GM18868 (cell line): ENCODE results near the gene BAK1.
"Not testable (repeated sequence)": the region's sequence is repeated elsewhere in the genome, so short reads cannot be mapped to it uniquely, and the experiment has no call there.

ENCODE experiments used
- ATAC-seq: cut with Tn5 transposase; IDR thresholded peaks from one replicate; pipeline ENCODE4 v1.9.1; 2021; ENCODE audit warnings: mild to moderate bottlenecking, moderate library complexity; ENCODE audit not compliant: unreplicated experiment

The BAK1 gene

DNA sequence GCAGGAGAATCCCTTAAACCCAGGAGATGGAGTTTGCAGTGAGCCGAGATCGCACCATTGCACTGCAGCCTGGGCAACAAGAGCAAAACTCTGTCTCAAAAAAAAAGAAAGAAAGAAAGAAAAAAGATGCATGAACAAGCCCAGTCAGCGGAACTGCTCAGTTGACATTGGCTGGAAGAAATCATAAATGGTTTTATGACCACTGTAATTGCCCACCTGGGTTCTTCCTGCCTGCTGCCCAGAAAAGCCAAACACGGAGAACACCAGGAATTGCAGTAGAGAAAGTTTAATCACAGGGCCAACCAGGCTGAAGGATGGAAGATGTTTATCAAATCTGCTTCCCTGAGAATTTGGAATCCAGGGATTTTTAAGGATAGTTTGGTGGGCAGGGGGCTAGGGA is 22.7 kb downstream of the BAK1 start:
- ATAC-seq: no peak

DNA sequence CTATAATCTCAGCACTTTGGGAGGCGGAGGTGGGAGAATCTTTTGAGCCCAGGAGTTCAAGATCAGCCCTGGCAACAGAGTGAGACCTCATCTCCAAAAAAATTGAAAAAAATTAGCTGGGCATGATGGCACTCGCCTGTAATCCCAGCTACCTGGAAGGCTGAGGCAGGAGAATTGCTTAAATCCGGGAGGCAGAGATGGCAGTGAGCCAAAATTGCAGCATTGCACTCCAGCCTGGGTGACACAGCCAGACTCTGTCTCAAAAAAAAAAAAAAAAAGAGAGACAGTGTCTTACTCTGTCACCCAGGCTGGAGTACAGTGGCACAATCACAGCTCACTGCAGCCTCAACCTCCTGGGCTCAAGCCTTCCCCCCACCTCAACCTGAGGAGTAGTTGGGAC is 27.2 kb downstream of the BAK1 start:
- not testable (repeated sequence) for ATAC-seq

DNA sequence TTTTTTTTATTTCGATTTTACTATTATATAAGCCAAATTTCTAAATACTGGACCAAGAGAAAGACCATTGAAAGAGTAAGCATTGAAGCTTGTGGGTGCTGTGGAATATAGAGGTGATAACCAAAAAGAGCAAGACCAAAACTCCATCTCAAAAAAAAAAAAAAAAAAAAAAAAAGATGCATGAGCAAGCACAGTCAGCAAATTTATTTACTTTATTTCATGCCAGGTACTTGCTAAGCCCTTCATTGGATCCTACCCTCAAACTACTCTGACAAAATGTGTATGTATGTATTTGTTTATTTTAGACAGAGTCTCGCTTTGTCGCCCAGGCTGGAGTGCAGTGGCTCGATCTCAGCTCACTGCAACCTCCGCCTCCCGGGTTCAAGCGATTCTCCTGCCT is 27.8 kb downstream of the BAK1 start:
- no peak for ATAC-seq

DNA sequence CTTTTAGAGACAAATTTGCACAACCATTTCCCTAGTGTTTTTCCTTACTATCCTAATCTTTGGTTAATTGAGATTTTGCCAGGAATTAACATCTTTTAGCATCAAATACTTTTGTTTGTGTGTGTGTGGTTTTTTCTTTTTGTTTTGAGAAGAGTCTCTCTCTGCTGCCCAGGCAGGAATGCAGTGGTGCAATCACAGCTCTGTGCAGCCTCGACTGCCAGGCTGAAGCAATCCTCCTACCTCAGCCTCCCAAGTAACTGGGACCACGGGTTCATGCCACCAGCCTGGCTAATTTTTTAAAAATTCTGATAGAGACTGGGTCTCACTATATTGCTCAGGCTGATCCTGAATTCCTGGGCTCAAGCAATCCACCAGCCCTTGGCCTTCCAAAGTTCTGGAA is 28.5 kb downstream of the BAK1 start:
- no peak for ATAC-seq

DNA sequence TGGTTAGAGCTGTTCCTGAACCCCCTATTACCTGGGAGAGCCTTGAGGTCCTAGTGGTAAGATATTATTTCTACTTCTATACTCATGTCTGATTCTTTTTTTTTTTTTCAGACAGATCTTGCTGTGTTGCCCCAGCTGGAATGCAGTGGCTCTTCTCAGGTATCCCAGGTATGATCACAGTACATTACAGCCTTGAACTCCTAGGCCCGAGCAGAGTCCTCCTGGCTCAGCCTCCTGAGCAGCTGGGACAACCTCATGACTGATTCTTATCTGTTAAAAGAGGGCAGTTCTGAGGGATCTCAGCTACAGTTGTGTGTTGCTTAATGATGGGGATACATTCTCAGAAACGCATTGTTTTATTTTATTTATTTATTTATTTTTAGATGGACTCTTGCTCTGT is 30.2 kb downstream of the BAK1 start:
- ATAC-seq: no peak

DNA sequence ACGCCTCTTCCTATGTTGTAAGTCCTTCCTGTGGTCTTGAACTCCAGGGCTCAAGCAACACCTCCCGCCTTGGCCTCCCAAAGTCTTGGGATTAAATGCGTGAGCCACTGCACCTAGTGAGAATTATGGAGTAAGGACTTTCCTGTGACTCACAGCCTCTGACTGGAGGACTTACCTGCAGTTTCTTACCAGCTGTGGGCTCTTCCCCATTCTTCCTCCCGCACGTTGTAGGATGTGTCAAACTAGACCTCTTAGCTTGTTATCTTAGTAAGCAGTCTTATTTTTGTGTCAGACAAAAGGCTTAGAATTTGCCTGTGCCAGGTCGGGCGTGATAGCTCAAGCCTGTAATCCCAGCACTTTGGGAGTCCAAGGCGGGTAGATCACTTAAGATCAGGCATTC is 30.9 kb downstream of the BAK1 start:
- no peak for ATAC-seq

DNA sequence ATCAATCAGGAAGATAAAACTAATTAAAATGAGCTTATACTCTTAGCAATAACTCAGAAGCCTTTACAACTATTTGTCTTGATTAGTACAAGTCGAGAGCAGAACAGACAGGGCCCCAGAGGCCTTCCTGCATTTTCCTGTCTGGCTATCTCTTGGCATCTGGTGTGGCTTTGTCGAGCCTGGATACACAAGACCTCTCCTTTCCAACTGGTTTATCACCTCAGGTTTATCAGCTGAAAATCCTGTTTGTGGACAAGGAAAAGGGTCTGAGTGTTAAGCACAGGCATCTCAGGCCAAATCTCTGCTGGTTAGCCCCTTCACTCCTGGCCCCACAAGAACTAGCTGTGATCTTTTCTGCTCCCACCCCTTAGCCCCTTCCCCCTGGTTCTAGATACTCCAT is 32.6 kb downstream of the BAK1 start:
- ATAC-seq: no peak

DNA sequence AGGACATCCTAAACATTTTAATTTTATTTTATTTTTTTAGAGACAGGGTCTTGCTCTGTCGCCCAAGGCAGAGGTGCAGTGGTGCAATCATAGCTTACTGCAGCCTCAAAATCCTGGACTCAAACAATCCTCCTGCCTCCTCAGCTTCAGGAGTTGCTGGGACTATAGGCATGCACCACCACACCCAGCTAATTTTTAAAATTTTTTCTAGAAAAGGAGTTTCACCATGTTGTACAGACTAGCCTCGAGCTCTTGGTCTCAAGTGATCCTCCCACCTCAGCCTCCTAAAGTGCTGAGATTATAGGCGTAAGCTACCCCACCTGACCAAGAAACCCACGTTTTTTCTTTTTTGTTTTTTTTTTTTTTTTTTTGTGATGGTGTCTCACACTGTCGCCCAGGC is 33.3 kb downstream of the BAK1 start:
- no peak for ATAC-seq

DNA sequence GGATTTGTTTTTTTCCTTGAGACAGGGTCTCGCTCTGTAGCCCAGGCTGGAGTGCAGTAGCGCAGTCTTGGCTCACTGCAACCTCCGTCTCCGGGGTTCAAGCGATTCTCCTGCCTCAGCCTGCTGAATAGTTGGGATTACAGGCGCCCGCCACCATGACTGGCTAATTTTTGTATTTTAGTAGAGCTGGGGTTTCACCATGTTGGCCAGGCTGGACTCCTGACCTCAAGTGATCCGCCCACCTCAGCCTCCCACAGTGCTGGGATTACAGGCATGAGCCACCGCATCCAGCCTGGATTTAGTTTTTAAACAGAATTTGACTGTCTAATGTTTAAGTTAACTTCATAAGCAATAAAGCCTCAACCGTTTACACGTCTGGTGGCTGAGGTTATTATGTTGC is 34.8 kb downstream of the BAK1 start:
- ATAC-seq: not testable (repeated sequence)

DNA sequence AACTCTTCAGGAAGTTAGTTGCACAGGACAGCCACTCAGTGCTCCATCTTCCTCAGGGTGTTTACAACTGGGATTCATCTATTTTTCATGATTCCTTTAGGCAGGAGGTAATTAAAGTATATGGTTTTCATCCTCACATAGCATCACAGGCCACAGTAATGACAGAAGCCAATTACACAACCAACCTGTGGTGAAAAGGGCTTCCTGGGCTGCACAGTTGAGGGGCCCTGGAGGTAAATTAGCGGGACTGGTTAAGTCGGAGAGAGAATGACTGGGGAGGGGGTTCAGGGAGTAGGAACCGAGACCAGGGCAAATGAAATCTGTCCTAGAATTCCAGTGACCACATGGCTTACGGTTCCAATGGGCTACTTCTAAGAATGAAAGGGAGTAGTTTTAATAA is 37.0 kb downstream of the BAK1 start:
- no peak for ATAC-seq

DNA sequence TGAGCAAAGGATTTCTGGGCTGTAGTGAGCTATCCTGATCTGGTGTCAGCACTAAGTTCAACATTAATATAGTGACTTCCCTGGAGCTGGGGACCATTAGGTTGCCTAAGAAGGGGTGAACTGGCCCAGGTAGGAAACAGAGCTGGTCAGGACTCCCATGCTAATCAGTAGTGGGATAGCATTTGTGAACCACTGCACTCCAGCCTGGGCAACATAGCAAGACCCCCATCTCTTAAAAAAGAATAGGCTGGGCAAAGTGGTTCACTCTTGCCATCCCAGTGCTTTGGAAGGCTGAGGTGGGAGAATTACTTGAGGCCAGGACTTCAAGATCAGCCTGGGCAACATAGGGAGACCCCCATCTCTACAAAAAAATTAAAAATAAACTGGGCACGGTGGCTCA is 39.3 kb downstream of the BAK1 start:
- no peak for ATAC-seq

DNA sequence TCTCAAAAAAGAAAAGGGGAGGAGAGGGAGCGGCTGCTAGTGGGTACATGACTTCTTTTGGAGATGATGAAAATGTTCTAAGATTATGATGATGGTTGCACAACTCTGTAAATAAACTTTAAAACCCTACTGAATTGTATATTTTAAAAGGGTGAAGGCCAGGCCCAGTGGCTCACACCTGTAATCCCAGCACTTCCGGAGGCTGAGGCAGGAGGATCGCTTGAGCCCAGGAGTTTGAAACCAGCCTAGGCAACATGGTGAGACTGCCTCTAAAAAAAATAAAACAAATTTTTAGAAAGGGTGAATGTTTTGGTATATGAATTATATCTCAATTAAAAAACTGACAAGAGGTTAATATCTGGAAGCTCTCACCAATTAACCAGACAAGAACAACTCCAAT is 45.4 kb downstream of the BAK1 start:
- no peak for ATAC-seq

DNA sequence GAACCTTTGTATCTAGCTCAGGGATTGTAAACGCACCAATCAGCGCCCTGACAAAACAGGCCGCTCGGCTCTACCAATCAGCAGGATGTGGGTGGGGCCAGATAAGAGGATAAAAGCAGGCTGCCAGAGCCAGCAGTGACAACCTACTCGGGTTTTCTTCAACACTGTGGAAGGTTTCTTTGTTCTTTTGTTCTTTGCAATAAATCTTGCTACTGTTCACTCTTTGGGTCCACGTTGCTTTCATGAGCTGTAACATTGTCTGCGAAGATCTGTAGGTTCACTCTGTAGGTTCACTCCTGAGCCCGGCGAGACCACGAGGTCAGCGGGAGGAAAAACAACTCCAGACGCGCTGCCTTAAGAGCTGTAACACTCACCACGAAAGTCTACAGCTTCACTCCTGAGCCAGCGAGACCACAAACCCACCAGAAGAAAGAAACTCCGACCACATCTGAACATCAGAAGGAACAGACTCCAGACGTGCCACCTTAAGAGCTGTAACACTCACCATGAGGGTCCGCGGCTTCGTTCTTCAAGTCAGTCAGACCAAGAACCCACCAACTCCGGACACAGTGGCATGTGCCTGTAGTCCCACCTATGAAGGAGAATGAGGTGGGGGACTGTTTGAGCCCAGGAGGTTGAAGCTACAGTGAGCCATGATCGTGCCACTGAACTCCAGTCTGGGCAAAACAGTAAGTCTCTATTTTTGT is 46.8 kb downstream of the BAK1 start:
- ATAC-seq: not testable (repeated sequence)

DNA sequence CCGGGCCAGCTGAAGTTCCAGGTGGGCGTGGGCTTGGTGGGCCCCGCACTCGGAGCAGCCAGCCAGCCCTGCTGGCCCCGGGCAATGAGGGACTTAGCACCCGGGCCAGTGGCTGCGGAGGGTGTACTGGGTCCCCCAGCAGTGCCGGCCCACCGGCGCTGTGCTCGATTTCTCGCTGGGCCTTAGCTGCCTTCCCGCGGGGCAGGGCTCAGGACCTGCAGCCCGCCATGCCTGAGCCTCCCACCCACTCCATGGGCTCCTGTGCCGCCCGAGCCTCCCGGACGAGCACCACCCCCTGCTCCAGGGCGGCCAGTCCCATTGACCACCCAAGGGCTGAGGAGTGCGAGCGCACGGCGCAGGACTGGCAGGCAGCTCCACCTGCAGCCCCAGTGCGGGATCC is 47.6 kb downstream of the BAK1 start:
- ATAC-seq: not testable (repeated sequence)

DNA sequence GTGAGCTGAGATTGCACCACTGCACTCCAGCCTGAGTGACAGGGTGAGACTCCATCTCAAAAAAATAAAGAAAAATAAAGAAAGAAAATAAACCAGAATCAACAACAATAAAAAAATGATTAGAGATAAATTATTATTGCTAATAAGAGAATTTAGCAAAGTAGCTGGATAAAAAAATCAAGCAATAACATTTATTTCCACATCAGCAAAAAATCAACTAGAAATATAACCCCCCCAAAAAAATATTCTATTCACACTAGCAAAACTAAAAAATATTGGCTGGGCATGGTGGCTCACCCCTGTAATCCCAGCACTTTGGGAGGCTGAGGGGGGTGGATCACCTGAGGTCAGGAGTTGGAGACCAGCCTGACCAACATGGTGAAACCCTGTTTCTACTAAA is 49.5 kb downstream of the BAK1 start:
- ATAC-seq: not testable (repeated sequence)
